Stomach smooth muscle (tissue), 2 donors: ENCODE measurements around the gene CYBA.

Source experiments
- H3K27ac ChIP-seq: one replicate; pipeline ENCODE4 v1.7.0; 2013; ENCODE audit warnings: mild to moderate bottlenecking, low read length, inconsistent platforms
- H3K27me3 ChIP-seq, 2 donors: one replicate each; pipeline ENCODE4 v1.7.0; 2013; ENCODE audit warnings: low read length in 2 of 2; ENCODE audit not compliant: insufficient read depth in 2 of 2, control insufficient read depth in 1 of 2
- H3K36me3 ChIP-seq, 2 donors: one replicate each; pipeline ENCODE4 v1.7.0; 2013; ENCODE audit warnings: low read length in 2 of 2; ENCODE audit not compliant: control insufficient read depth in 2 of 2, insufficient read depth in 2 of 2
- H3K4me1 ChIP-seq: one replicate; pipeline ENCODE4 v1.7.0; 2013; ENCODE audit warnings: low read length; ENCODE audit not compliant: control insufficient read depth, insufficient read depth
- H3K4me3 ChIP-seq, 2 donors: one replicate each; pipeline ENCODE4 v1.7.0; 2013; ENCODE audit warnings: low read length in 2 of 2
- H3K9ac ChIP-seq, 2 donors: one replicate each; pipeline ENCODE4 v1.7.0; 2013; ENCODE audit warnings: low read length in 2 of 2, mild to moderate bottlenecking in 1 of 2
- H3K9me3 ChIP-seq, 2 donors: one replicate each; pipeline ENCODE4 v1.7.0; 2013; ENCODE audit warnings: low read length in 2 of 2; ENCODE audit not compliant: control insufficient read depth in 2 of 2
- donor health status: healthy.
- donor health status: Pancreatic carcinoma.

Gene CYBA

GRCh38 chr16:88661468-88661867 lies 10.6 kb upstream of the CYBA start:
- peaks cover 10% of the 10 kb centered on the region for H3K4me1 ChIP-seq
- no peak overlapping the region for H3K4me3 ChIP-seq
- no peak overlapping the region for H3K27ac ChIP-seq
- H3K27me3 ChIP-seq = no peaks in the 10 kb centered on the region
- no peaks in the 10 kb centered on the region for H3K9me3 ChIP-seq
- H3K36me3 ChIP-seq = peaks cover 0 to 4% of the 10 kb centered on the region in 2 donors
- H3K9ac ChIP-seq = no peak overlapping the region

GRCh38 chr16:88659160-88659559 lies 8.3 kb upstream of the CYBA start:
- H3K9me3 ChIP-seq = no peaks in the 10 kb centered on the region
- H3K36me3 ChIP-seq = peaks cover 4 to 12% of the 10 kb centered on the region in 2 donors
- no peak overlapping the region for H3K4me3 ChIP-seq

DNA sequence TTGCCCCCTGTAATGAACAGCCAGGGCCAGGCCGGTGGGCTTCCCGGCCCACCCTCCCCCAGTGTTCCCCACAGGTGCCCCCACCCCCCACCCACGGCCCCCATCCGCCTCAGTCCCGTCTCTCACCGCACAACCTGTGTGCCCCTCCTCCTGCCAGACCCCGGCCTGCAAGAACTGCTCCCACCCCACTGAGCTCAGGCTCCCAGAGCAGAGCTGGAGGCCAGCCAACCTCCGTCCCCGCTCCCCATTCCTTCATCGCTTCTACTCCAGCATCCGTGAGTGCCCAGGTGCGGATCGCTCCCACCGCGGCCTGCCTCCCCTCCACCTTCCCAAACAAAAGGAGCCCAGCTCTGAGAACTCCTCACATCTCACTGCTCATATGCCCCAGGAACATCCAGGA lies 7.9 kb upstream of the CYBA start:
- H3K36me3 ChIP-seq = peaks cover 4 to 13% of the 10 kb centered on the region in 2 donors

More at GRCh38 chr16:88659160-88659559, 8.3 kb upstream of the CYBA start:
- Histone ChIP-seq H3K4me1 (peaks cover 10% of the 10 kb centered on the region), H3K27me3 (no peaks in the 10 kb centered on the region), H3K27ac (no peak overlapping the region), H3K9ac (no peak overlapping the region)

GRCh38 chr16:88657371-88657770 lies 6.5 kb upstream of the CYBA start:
- Histone ChIP-seq H3K9me3 (no peaks in the 10 kb centered on the region), H3K4me3 (no peak overlapping the region), H3K27me3 (no peaks in the 10 kb centered on the region), H3K9ac (no peak overlapping the region), H3K36me3 (peaks cover 4 to 16% of the 10 kb centered on the region in 2 donors), H3K27ac (no peak overlapping the region), H3K4me1 (peaks cover 5% of the 10 kb centered on the region)

More for the DNA sequence above, 7.9 kb upstream of the CYBA start:
- H3K27me3 ChIP-seq = no peaks in the 10 kb centered on the region
- no peak overlapping the region for H3K4me3 ChIP-seq
- H3K4me1 ChIP-seq = peaks cover 7% of the 10 kb centered on the region
- H3K9me3 ChIP-seq = no peaks in the 10 kb centered on the region
- no peak overlapping the region for H3K27ac ChIP-seq
- no peak overlapping the region for H3K9ac ChIP-seq

- H3K27me3 ChIP-seq = peaks cover 2 to 4% of the 10 kb centered on the region in 2 donors
- no peak overlapping the region for H3K9ac ChIP-seq
- H3K36me3 ChIP-seq = peaks cover 4 to 16% of the 10 kb centered on the region in 2 donors
- no peak overlapping the region for H3K4me3 ChIP-seq
- no peaks in the 10 kb centered on the region for H3K9me3 ChIP-seq
- peaks cover under 1% of the 10 kb centered on the region for H3K4me1 ChIP-seq
- no peak overlapping the region for H3K27ac ChIP-seq
Measured at GRCh38 chr16:88656291-88656980, 5.6 kb upstream of the CYBA start.

DNA sequence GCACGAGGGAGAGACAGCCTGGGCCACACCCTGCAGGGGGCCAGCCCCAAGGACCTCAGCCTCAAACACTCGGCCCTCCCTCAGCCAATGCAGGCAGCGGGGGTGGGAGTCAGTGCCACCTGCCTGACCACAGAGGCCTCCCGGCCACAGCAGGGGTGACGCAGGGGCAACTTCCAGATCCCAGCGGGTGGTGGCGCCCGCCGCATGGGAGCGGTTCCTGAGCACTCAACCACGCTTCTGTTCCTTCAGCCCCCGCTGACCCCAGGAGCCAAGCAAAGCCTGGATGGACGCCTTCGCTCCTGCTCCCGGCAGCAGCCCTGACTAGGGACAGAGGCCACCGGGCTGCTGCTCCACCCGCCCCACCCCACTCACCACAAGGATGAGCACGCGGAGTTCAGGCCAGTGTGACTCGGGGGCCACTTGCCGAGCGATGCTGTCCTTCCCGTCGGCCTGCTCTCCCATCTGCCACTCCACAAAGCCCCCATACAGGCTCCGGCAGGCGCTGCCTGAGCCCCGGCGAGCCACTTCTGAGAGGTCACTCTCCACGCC lies 5.0 kb upstream of the CYBA start:
- Histone ChIP-seq H3K4me3 (no peak overlapping the region), H3K36me3 (peaks cover 4 to 16% of the 10 kb centered on the region in 2 donors), H3K9ac (no peak overlapping the region), H3K4me1 (peaks cover 3% of the 10 kb centered on the region), H3K27me3 (peaks cover 6 to 8% of the 10 kb centered on the region in 2 donors), H3K27ac (no peak overlapping the region), H3K9me3 (no peaks in the 10 kb centered on the region)

DNA sequence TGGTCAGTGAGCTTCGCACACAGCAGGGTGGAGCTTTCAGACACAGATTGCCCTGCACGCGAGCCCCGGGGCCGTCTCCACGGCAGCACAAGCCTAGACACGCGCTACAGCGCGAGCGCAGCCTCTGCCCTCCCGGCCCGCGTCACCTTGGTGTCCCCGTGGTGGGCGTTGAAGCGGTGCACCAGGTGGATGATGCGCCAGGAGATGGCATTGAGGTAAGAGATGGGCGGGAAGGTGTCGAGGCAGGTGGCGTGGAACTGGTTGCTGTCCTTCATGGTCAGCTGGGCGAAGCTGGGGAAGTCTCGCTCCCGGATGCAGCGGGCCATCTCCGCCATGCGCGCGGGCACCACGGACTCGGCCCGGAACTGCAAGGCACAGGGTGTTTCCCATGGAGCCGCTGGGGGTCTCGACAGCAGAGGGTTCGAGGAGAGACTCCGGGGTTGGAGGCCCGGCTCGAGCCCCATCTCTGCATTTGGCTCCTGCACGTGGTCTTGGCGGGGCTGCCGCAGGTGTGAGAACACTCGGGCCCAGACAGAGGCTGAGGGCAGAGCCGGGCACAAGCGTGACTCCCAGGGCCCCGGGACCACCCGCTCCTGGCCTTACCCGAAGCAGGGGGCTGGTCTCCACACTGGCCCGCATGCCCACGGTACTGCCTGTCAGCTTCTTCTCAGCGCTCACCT lies 4.3 kb upstream of the CYBA start:
- Histone ChIP-seq H3K9me3 (no peaks in the 10 kb centered on the region), H3K36me3 (peaks cover 4 to 16% of the 10 kb centered on the region in 2 donors)

DNA sequence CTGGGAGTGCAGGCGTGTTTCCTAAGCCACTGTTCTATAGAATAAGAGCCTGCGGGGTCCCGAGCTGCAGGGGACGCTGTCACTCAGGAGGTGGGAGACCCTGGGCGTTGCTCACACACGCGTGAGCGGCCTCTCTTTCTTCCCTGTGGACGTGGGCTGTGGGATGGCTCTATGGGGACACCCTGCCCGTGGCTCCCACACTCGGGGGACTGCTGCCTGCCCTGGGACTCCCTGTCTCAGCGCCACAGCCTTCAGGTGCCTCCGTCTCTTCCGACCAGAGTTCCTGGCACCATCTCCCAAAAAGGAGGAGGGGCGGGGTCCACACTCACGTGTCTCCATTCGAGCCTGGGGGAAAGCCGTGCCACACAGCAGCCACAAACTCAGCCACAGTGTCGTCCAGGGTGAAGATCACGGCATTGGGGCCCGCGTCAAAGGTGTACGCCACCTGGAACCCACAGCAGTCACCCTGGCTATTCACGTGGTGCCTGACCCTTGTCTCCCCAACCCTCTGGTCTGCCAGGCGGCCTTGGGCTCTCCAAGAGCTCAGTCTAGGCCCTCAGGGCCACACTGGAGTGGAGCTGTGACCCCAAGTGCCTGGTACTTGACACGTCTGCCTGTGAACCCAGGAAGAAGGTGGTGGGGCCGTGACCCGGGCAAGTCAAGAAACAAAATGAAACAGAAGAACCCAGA lies 3.7 kb upstream of the CYBA start:
- peaks cover 7% of the 10 kb centered on the region for H3K4me1 ChIP-seq
- no peak overlapping the region for H3K27ac ChIP-seq
- no peak overlapping the region for H3K4me3 ChIP-seq
- no peaks in the 10 kb centered on the region for H3K9me3 ChIP-seq
- H3K36me3 ChIP-seq = peaks cover 4 to 16% of the 10 kb centered on the region in 2 donors
- peaks cover 6 to 15% of the 10 kb centered on the region in 2 donors for H3K27me3 ChIP-seq
- H3K9ac ChIP-seq = no peak overlapping the region

More for the DNA sequence above, 4.3 kb upstream of the CYBA start:
- Histone ChIP-seq H3K27me3 (peaks cover 6 to 12% of the 10 kb centered on the region in 2 donors), H3K9ac (no peak overlapping the region), H3K4me3 (no peak overlapping the region), H3K27ac (no peak overlapping the region), H3K4me1 (peaks cover 7% of the 10 kb centered on the region)

DNA sequence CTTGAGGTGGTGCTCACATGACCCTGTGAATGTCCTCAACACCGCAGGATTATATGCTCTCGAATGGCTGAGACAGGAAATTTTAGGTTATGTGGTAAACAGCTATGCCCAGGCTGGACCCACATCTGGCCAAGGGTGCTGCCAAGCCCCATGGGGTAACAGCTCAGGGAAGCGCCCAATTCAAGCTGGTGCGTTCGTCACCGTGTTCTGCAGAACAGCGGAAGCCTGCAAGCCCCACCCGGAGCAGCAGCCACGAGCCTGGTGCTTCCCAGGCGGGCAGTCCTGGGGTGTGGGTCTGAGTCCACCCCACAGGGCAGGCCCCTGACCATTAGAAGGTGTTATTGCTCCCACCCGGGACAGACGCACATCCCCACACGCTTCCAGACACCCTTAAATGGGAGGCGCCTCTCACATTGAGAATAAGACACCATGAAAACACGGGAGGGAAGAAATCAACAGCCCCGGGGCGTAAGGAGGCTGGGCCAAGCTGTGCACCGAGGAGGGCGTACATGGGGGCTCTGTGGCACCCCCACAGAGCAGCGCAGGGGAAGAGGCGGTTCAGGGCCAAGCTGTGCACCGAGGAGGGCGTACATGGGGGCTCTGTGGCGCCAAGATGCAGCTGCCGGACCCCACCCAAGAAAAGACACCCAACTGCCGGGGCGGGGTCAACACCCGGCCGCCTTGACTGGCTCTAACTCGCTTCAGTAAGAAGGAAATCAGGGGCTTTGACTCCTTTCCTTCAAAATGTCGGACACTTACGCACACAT lies 2.9 kb upstream of the CYBA start:
- no peak overlapping the region for H3K4me3 ChIP-seq
- peaks cover 7% of the 10 kb centered on the region for H3K4me1 ChIP-seq
- peaks cover 4 to 14% of the 10 kb centered on the region in 2 donors for H3K36me3 ChIP-seq
- no peak overlapping the region for H3K27ac ChIP-seq
- no peak overlapping the region for H3K9ac ChIP-seq
- no peaks in the 10 kb centered on the region for H3K9me3 ChIP-seq
- peaks cover 6 to 15% of the 10 kb centered on the region in 2 donors for H3K27me3 ChIP-seq

DNA sequence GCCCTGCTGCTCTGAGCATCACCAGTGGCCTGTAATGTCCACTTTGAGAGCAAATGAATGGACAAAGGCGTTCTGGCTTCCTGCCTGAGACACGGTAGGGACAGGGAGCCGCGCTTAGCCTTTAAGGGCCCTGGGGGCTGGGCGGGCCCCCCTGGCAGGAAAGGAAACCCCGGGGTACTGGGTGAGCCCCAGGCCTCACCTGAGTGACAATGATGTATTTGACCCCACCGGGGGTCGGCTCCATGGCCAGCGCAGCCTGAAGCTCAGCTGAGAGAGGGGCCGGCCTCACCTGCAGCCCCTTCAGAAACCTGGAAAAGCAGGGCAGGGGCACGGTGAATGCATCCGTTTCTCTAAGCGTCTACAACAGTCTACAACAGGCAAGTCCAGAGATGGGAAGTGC lies 2.2 kb upstream of the CYBA start:
- Histone ChIP-seq H3K4me3 (no peak overlapping the region), H3K9ac (no peak overlapping the region), H3K4me1 (peaks cover 7% of the 10 kb centered on the region), H3K27me3 (peaks cover 6 to 15% of the 10 kb centered on the region in 2 donors), H3K27ac (no peak overlapping the region), H3K9me3 (no peaks in the 10 kb centered on the region), H3K36me3 (peaks cover 4 to 14% of the 10 kb centered on the region in 2 donors)
